Muscle of leg (tissue), 11 donors: ENCODE results near the gene INPP5F. TPM values are rescaled to one million over a fixed set of nuclear protein-coding genes. Genes with fewer than 3 reads are reported as not detected.

Source experiments
- DNase-seq: peaks from one replicate; pipeline ENCODE4 v3.0.0; 2013
- H3K27ac ChIP-seq: one replicate; pipeline ENCODE4 v1.5.1; 2013; ENCODE audit warnings: mild to moderate bottlenecking, low read length, control low read depth
- H3K27me3 ChIP-seq: one replicate; pipeline ENCODE4 v1.6.1; 2013; ENCODE audit warnings: low read length; ENCODE audit not compliant: control insufficient read depth, insufficient read depth
- H3K36me3 ChIP-seq: one replicate; pipeline ENCODE4 v1.6.1; 2013; ENCODE audit warnings: low read length; ENCODE audit not compliant: control insufficient read depth, insufficient read depth
- H3K4me1 ChIP-seq: one replicate; pipeline ENCODE4 v1.6.1; 2013; ENCODE audit warnings: low read length; ENCODE audit not compliant: control insufficient read depth, insufficient read depth
- H3K4me3 ChIP-seq: one replicate; pipeline ENCODE4 v1.5.1; 2013; ENCODE audit warnings: low read length, control low read depth
- H3K9me3 ChIP-seq: replicated peaks from 2 replicates; pipeline ENCODE4 v1.6.1; 2013; ENCODE audit warnings: low read depth, low read length; ENCODE audit not compliant: control insufficient read depth
- WGBS: methylation state at CpG from one replicate; pipeline ENCODE4 v1.1.5; 2013; ENCODE audit warnings: missing lambda C conversion rate; ENCODE audit not compliant: insufficient coverage; 5-methylcytosine and 5-hydroxymethylcytosine counted together
- polyA plus RNA-seq, 8 donors: library from polyadenylated mRNA; unstranded; fragments of 120-200 nt; gene quantifications; one replicate each; pipeline versions ENCODE4 v1.2.1 to v1.2.3, GENCODE V29; 2013; ENCODE audit warnings: inconsistent platforms in 1 of 8, low replicate concordance in 1 of 8; ENCODE audit not compliant: insufficient read length in 8 of 8, insufficient read depth in 1 of 8
- total RNA-seq: library from RNA; stranded (reverse); fragments of 120-200 nt; gene quantifications from one replicate; pipeline ENCODE4 v1.2.4, GENCODE V29; 2013

The INPP5F gene
- total and polyA plus RNA-seq, 9 donors: 13.6 to 24.9 (median 17.4) TPM

GRCh38 chr10:119832951-119833350 lies 107.1 kb downstream of the INPP5F start:
- Histone ChIP-seq H3K4me3 (no peak overlapping the region), H3K36me3 (peaks cover 54% of the 10 kb centered on the region), H3K9me3 (no peaks in the 10 kb centered on the region), H3K4me1 (peaks cover 2% of the 10 kb centered on the region), H3K27ac (no peak overlapping the region), H3K27me3 (no peaks in the 10 kb centered on the region)
- DNase-seq: no peak
- no CpG with 5 or more reads among the region's 2 CpGs for WGBS

- H3K9me3 ChIP-seq: no peaks in the 10 kb centered on the region
- peaks cover 2% of the 10 kb centered on the region for H3K4me1 ChIP-seq
- H3K27ac ChIP-seq: no peak overlapping the region
- peaks cover 57% of the 10 kb centered on the region for H3K36me3 ChIP-seq
- no peaks in the 10 kb centered on the region for H3K27me3 ChIP-seq
- no peak overlapping the region for H3K4me3 ChIP-seq
- no peak for DNase-seq
- no CpG with 5 or more reads among the region's 4 CpGs for WGBS
These were observed 108.3 kb downstream of the INPP5F start for GRCh38 chr10:119834188-119834587.

- WGBS: no CpG with 5 or more reads among the region's 1 CpG
- no peaks in the 10 kb centered on the region for H3K9me3 ChIP-seq
- H3K27ac ChIP-seq: no peak overlapping the region
- H3K36me3 ChIP-seq: peaks cover 46% of the 10 kb centered on the region
- H3K27me3 ChIP-seq: no peaks in the 10 kb centered on the region
- H3K4me1 ChIP-seq: no peaks in the 10 kb centered on the region
- H3K4me3 ChIP-seq: no peak overlapping the region
- no peak for DNase-seq
These were observed 119.8 kb downstream of the INPP5F start for GRCh38 chr10:119845656-119846055.

- Histone ChIP-seq H3K4me3 (no peak overlapping the region), H3K36me3 (peaks cover 48% of the 10 kb centered on the region), H3K27ac (no peak overlapping the region), H3K4me1 (peaks cover 8% of the 10 kb centered on the region), H3K9me3 (no peaks in the 10 kb centered on the region), H3K27me3 (no peaks in the 10 kb centered on the region)
- no peak for DNase-seq
- 92% methylated on average over 3 of the region's 6 CpGs for WGBS
These were observed 123.4 kb downstream of the INPP5F start for GRCh38 chr10:119849031-119849789.

- H3K9me3 ChIP-seq: no peaks in the 10 kb centered on the region
- H3K4me1 ChIP-seq: peaks cover 8% of the 10 kb centered on the region
- H3K27me3 ChIP-seq: no peaks in the 10 kb centered on the region
- no peak overlapping the region for H3K27ac ChIP-seq
- no peak overlapping the region for H3K4me3 ChIP-seq
- H3K36me3 ChIP-seq: peaks cover 44% of the 10 kb centered on the region
- 100% methylated on average over 1 of the region's 3 CpGs for WGBS
- no peak for DNase-seq
These were observed 124.1 kb downstream of the INPP5F start for GRCh38 chr10:119849944-119850343.

- Histone ChIP-seq H3K27ac (no peak overlapping the region), H3K4me3 (no peak overlapping the region), H3K4me1 (peaks cover 8% of the 10 kb centered on the region), H3K9me3 (no peaks in the 10 kb centered on the region), H3K36me3 (peaks cover 43% of the 10 kb centered on the region), H3K27me3 (no peaks in the 10 kb centered on the region)
- no peak for DNase-seq
- 100% methylated on average over 1 of the region's 6 CpGs for WGBS
These were observed 126.4 kb downstream of the INPP5F start for GRCh38 chr10:119852277-119852676.

- H3K4me1 ChIP-seq: peaks cover 8% of the 10 kb centered on the region
- H3K27me3 ChIP-seq: no peaks in the 10 kb centered on the region
- no peak overlapping the region for H3K4me3 ChIP-seq
- no peak overlapping the region for H3K27ac ChIP-seq
- peaks cover 43% of the 10 kb centered on the region for H3K36me3 ChIP-seq
- WGBS: no CpG with 5 or more reads among the region's 6 CpGs
- no peaks in the 10 kb centered on the region for H3K9me3 ChIP-seq
- no peak for DNase-seq
These were observed 127.0 kb downstream of the INPP5F start for GRCh38 chr10:119852822-119853221.

- H3K27ac ChIP-seq: no peak overlapping the region
- peak; percentile 44 for DNase-seq
- no peaks in the 10 kb centered on the region for H3K27me3 ChIP-seq
- no peaks in the 10 kb centered on the region for H3K9me3 ChIP-seq
- no peak overlapping the region for H3K4me3 ChIP-seq
- H3K36me3 ChIP-seq: peaks cover 43% of the 10 kb centered on the region
- peaks cover 8% of the 10 kb centered on the region for H3K4me1 ChIP-seq
- 38% methylated on average over 1 of the region's 1 CpG for WGBS
These were observed 127.7 kb downstream of the INPP5F start for GRCh38 chr10:119853574-119853973.

- H3K9me3 ChIP-seq: no peaks in the 10 kb centered on the region
- no peak overlapping the region for H3K4me3 ChIP-seq
- no peak for DNase-seq
- no CpG with 5 or more reads among the region's 1 CpG for WGBS
- no peak overlapping the region for H3K27ac ChIP-seq
- no peaks in the 10 kb centered on the region for H3K27me3 ChIP-seq
- H3K36me3 ChIP-seq: peaks cover 19% of the 10 kb centered on the region
- peaks cover 8% of the 10 kb centered on the region for H3K4me1 ChIP-seq
These were observed 132.2 kb downstream of the INPP5F start for GRCh38 chr10:119858063-119858462.

GRCh38 chr10:119859420-119860258 lies 133.8 kb downstream of the INPP5F start:
- no peak overlapping the region for H3K27ac ChIP-seq
- no peaks in the 10 kb centered on the region for H3K4me1 ChIP-seq
- H3K9me3 ChIP-seq: peaks cover 3% of the 10 kb centered on the region
- no peaks in the 10 kb centered on the region for H3K27me3 ChIP-seq
- peaks cover 6% of the 10 kb centered on the region for H3K36me3 ChIP-seq
- DNase-seq: peak; percentile 42
- H3K4me3 ChIP-seq: no peak overlapping the region
- WGBS: no CpG with 5 or more reads among the region's 1 CpG
